GM18951 (cell line): Measurements from ENCODE around the gene PMF1.
A peak's percentile ranks its signal among the peaks of the same experiment; 100 is the strongest.

ENCODE experiments used
- POLR2A ChIP-seq: IDR thresholded peaks from 4 replicates; pipeline ENCODE4 v1.6.1; 2011; ENCODE audit warnings: mild to moderate bottlenecking; ENCODE audit not compliant: insufficient read length, insufficient read depth; ENCODE audit errors: extremely low read depth
- in situ Hi-C: fragments of 300-500 bp; cut with MboI; formaldehyde crosslinking; loops from one replicate; pipeline ENCODE4 v1.12.0; 2022; ENCODE audit warnings: low sequenced_read_pairs, mixed read lengths, inconsistent platforms; ENCODE audit not compliant: unreplicated experiment

The PMF1 gene

DNA sequence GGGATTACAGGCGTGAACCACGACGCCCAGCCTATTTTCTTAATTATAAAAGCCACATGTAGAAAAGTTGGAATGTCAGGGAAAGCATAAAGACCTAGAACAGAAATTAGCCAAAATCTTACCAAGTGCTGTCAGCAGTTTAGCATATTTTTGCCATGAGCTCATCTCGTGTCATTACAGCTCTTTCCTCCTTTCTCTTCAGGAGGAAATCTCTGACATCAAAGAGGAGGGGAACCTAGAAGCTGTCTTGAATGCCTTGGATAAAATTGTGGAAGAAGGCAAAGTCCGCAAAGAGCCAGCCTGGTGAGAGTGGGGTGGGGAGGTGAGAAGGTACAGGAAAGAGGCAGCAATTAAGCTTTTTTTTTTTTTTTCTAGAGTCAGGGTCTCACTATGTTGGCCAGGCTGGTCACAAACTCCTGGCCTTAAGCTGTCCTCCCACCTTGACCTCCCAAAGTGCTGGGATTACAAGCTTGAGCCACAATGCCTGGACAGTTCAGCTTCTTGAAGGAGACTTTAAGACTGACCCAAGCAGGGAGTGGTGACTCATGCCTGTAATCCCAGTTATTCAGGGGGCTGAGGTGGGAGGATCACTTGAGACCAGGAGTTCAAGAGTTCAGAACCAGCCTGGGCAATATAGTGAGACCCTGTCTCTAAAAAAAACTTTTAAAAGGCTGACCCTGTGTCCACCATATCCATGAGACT lies 20.8 kb downstream of the PMF1 start:
- TF ChIP-seq POLR2A = no peak
- in situ Hi-C loops = no loop called here

DNA sequence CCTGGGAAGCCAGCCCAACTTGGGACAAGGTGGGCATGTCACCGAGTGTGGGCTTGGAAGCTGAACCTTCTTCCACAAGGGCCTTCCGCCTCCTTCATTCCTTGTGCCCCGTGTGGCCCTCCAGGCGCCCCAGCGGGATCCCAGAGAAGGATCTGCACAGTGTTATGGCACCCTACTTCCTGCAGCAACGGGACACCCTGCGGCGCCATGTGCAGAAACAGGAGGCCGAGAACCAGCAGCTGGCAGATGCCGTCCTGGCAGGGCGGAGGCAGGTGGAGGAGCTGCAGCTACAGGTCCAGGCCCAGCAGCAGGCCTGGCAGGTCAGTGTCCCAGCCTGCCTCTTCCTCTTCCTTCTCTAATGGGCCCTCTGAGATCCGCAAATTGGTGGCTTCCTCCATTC lies 23.4 kb downstream of the PMF1 start:
- in situ Hi-C loops = no loop called here
- TF ChIP-seq POLR2A = no peak

DNA sequence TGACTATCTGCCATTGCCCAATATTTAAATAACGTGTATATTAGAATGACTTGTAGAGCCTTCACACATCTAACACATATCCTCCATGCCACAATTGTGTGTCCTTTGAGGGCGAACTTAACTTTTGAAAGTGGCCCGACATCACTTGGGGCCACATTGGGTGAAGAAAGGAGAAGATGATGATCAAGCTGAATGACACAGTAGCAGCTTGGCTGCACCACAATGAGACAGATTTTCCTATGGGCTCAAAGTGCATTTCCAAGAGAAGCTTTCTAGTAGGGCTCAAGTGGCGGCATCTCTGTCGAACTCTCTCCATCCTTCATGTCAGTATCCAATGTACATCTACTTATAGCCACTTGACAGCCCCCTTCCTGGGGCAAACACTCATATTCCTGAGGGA lies 25.4 kb downstream of the PMF1 start:
- in situ Hi-C loops = no loop called here
- TF ChIP-seq POLR2A = no peak

GRCh38 chr1:156241311-156241811 lies 28.6 kb downstream of the PMF1 start:
- in situ Hi-C loops = no loop called here
- TF ChIP-seq POLR2A = no peak

- TF ChIP-seq POLR2A = no peak
- in situ Hi-C loops = no loop called here
Measured at GRCh38 chr1:156241926-156242325, 29.1 kb downstream of the PMF1 start, which contains the start of gene BGLAP. TSS of gene BGLAP (plus strand) at chr1:156242184. CDS start at chr1:156242232, 48 bp downstream.

DNA sequence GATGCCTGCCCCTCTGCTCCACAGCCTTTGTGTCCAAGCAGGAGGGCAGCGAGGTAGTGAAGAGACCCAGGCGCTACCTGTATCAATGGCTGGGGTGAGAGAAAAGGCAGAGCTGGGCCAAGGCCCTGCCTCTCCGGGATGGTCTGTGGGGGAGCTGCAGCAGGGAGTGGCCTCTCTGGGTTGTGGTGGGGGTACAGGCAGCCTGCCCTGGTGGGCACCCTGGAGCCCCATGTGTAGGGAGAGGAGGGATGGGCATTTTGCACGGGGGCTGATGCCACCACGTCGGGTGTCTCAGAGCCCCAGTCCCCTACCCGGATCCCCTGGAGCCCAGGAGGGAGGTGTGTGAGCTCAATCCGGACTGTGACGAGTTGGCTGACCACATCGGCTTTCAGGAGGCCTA lies 29.9 kb downstream of the PMF1 start:
- in situ Hi-C loops = no loop called here
- no peak for TF ChIP-seq POLR2A

GRCh38 chr1:156244126-156244525 lies 31.3 kb downstream of the PMF1 start:
- in situ Hi-C loops = no loop called here

GRCh38 chr1:156244712-156245111 lies 31.9 kb downstream of the PMF1 start:
- no peak for TF ChIP-seq POLR2A
- in situ Hi-C loops = no loop called here

More at GRCh38 chr1:156244126-156244525, 31.3 kb downstream of the PMF1 start:
- peak; percentile 4 for TF ChIP-seq POLR2A

DNA sequence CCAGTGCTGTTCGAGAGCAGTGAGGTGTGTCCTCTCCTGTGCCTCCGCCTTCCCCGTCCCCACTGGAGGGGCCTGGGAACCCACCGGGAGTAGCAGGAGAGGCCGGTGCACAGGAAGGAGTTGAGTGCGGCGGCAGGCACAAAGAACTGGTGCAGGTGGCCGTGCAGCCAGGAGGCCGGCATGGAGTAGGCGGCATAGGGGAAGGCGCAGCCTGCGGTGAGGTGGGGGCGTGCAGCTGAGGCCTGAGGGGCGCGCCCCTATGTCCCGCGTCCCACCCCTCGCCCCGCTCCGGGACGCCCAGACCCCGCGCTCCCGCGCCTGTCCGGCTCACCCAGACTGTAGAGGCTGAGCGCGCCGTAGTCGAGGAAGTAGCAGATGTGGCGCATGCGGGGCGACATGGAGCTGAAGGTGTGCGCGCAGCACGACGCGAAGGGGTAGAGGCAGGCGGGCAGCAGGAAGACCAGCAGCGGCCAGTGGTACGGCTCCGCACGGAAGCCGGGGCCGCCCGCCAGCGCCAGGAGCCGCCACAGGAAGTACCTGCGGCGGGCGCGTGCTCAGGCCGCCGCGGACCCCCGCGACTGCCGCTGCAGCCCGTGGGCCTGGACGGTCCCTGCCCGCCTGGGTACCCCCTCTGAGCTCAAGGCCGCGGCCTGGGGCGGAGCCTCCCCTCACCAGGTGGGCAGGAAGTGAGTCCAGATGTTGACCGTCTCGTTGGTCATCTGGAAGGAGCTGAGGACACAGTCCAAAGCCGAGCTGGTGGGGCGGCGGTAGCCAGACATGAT lies 32.8 kb downstream of the PMF1 start:
- in situ Hi-C loops = no loop called here
- TF ChIP-seq POLR2A = peak; percentile 32

DNA sequence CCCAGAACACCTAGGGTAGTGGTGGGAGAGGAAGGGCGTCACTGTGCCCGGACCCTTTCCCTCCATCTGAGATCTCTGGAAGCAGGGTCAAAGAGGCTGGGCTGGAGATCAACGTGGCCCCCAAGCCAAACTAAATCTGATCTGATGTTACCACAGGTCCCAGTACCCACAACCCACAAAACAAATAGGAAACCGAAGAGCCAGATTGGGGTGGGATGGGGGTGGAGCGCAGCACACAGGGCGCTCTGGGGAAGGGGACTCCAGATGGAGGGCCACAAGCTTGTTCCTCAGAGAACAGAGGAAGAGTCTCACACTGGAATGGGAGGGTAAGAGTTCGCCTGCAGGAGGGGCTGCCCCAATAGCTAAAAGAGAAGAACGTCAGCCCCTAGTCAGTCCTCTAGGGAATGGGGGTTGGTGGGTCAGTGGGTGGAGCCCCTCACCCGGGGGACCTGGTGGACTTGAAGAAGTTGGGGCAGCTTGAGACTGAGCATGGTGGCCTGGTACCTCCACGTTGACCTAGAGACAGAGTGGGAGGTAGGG lies 33.5 kb downstream of the PMF1 start:
- in situ Hi-C loops = no loop called here
- TF ChIP-seq POLR2A = no peak

- TF ChIP-seq POLR2A = no peak
Measured at GRCh38 chr1:156246781-156247459, 34.1 kb downstream of the PMF1 start.

DNA sequence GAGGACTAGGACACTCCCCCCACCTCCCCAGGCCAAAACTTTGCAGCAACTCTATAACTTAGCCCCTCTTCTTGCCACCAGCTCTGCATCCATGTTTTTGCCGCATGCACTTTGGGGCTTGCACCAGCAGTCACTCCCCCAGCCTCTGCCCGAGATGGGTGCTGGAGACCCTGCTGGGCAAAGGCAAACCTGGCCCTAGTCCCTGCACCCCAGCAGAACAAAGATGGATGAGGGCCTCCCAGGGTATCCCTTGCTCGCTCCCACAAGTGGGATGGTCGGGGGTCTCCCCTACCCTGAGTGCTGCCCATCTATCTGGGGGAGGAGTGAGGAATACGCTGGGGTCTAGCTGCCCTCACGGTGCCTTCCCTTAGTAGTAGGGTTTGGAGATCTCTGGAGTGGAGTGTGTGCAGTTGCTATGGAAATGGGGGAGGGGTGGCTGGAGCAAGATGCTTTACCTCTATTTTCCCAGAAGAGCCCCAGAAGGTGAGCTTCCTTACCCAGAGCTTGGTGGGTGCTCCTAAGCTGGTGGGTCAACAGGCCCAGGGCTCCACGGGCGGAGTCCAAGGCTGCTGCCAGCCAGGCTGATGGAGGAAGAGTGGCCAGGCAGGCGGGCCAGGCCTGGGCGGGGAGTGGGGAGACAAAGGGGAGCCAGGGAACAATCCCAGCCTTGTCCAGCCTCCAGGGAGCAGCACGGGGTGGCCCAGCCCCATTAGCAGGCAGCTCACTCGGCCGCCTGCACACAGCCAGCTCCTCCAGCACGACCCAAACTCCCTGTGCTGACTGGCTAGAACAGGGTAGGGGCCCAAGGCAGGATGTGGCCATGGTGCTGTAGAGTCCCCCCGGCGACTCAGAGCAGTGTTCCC lies 34.9 kb downstream of the PMF1 start, which contains the start of gene PAQR6:
Gene PAQR6 (minus strand): TSS at position 597 of the 863 bp plus-strand sequence. CDS start 1,325 bp downstream, outside the sequence.
- no peak for TF ChIP-seq POLR2A
- in situ Hi-C loops = no loop called here

More at GRCh38 chr1:156246781-156247459, 34.1 kb downstream of the PMF1 start:
- in situ Hi-C loops = no loop called here
